Panc1 (cell line): ENCODE results near the gene HPCAL1. TPM values are rescaled to one million over a fixed set of nuclear protein-coding genes. Genes with fewer than 3 reads are reported as not detected.
A peak's percentile ranks its signal among the peaks of the same experiment; 100 is the strongest.

Source experiments
- ATAC-seq: fragments of 200-7000 bp; cut with Tn5 transposase; 2 replicates; pipeline ENCODE4 v1.9.1; 2020; ENCODE audit warnings: mild to moderate bottlenecking, moderate library complexity
- BruUV-seq: library from RNA; stranded (reverse); fragments of 400-500 nt; replicated peaks from 2 replicates; lab custom pipeline; 2021; lab: Mats Ljungman, UMichigan
- CTCF ChIA-PET: fragments of 300-600 bp; sonication (Branson Sonifier 250); formaldehyde crosslinking; loops from one replicate; lab custom pipeline; 2022; ENCODE audit warnings: antibody characterized with exemption; lab: Charles Lee
- POLR2A ChIA-PET: fragments of 300-600 bp; sonication (Branson Sonifier 250); formaldehyde crosslinking; loops from one replicate; lab custom pipeline; 2022; ENCODE audit warnings: antibody characterized with exemption; lab: Charles Lee
- DNase-seq: peaks from one replicate; pipeline ENCODE4 v3.0.0-alpha.2; 2010; ENCODE audit warnings: low read depth, low spot score
- H3K27ac ChIP-seq: 2 replicates; pipeline ENCODE4 v1.5.1; 2011; ENCODE audit warnings: mild to moderate bottlenecking, low read length, inconsistent platforms
- H3K27me3 ChIP-seq: fragments of 200-500 bp; sonication (Bioruptor generic); 2 replicates; pipeline ENCODE4 v1.6.0; 2014; ENCODE audit warnings: low read length, inconsistent platforms; ENCODE audit not compliant: control insufficient read depth, insufficient read depth
- H3K36me3 ChIP-seq: fragments of 200-500 bp; sonication (Bioruptor generic); 2 replicates; pipeline ENCODE4 v1.5.1; 2014; ENCODE audit warnings: inconsistent platforms, mild to moderate bottlenecking, low read length, moderate library complexity; ENCODE audit not compliant: control insufficient read depth, insufficient read depth
- H3K4me1 ChIP-seq: 2 replicates; pipeline ENCODE4 v1.5.1; 2011; ENCODE audit warnings: inconsistent platforms, mild to moderate bottlenecking, low read length, moderate library complexity; ENCODE audit not compliant: control insufficient read depth, insufficient read depth
- H3K4me3 ChIP-seq, 2 experiments: 2 replicates each; pipeline ENCODE4 v1.5.1; 2011 to 2012; ENCODE audit warnings: low read depth in 2 of 2, low read length in 2 of 2, mild to moderate bottlenecking in 2 of 2, inconsistent platforms in 1 of 2, moderate library complexity in 1 of 2
- H3K9me3 ChIP-seq: fragments of 200-500 bp; sonication (Bioruptor generic); 2 replicates; pipeline ENCODE4 v1.5.1; 2014; ENCODE audit warnings: low read depth, mild to moderate bottlenecking, inconsistent platforms, low read length, moderate library complexity; ENCODE audit not compliant: control insufficient read depth, insufficient read depth
- CTCF ChIP-seq: fragments of 450-650 bp; IDR thresholded peaks from 2 replicates; pipeline ENCODE4 v1.5.1; 2017; ENCODE audit warnings: mild to moderate bottlenecking
- POLR2AphosphoS5 ChIP-seq: IDR thresholded peaks from 2 replicates; pipeline ENCODE4 v1.6.1; 2012; ENCODE audit warnings: mild to moderate bottlenecking, low read depth, low read length, moderate library complexity
- REST ChIP-seq, 2 experiments: IDR thresholded peaks; 2 replicates each; pipeline ENCODE4 v1.6.1; 2011 to 2012; ENCODE audit warnings: low read depth in 2 of 2, control low read depth in 1 of 2, low read length in 1 of 2, mild to moderate bottlenecking in 1 of 2, moderate library complexity in 1 of 2; ENCODE audit not compliant: insufficient read depth in 1 of 2
- SIN3A ChIP-seq: IDR thresholded peaks from 2 replicates; pipeline ENCODE4 v1.6.1; 2012; ENCODE audit warnings: low read depth, mild to moderate bottlenecking, low read length, moderate library complexity, borderline replicate concordance; ENCODE audit not compliant: insufficient read depth
- TCF7L2 ChIP-seq: IDR thresholded peaks from 2 replicates; pipeline ENCODE4 v1.6.1; 2011; ENCODE audit warnings: mild to moderate bottlenecking, low read depth, low read length, inconsistent platforms
- in situ Hi-C: cut with HindIII; loops from 2 replicates; pipeline ENCODE4 v1.10.0; 2016; ENCODE audit warnings: low sequenced_read_pairs, low pct_unique_long_range_greater_than_20kb
- intact Hi-C: fragments of 100-400 bp; cut with micrococcal nuclease; formaldehyde crosslinking; loops from one replicate; pipeline ENCODE4 v1.10.0; 2022; ENCODE audit not compliant: unreplicated experiment
- total RNA-seq: library from RNA; stranded (reverse); gene quantifications from one replicate; pipeline ENCODE4 v1.2.1, GENCODE V29; 2021; ENCODE audit not compliant: unreplicated experiment

Gene HPCAL1
- total RNA-seq, 1 experiment from 2014 or later: 234 TPM

DNA sequence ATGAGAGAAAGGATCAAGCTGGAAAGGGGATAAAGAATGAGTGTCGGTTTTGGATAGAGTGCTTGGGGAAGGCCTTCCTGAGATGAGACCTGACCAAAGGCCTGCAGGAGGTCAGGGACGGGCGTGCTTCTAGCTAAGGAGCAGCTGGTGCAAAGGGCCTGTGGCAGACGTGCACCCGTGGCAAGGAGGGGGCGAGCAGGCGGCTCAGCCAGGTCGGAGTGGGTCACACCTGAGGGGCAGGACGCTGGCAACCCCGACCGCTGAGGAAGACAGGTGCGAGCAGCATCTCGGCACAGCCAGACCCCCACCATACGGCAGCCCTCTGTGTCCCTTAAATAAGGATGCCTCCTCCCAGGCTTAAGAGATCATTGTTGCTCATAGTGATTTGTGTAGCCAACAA lies 97.3 kb downstream of the HPCAL1 start:
- intact Hi-C loops: loop anchor here (10.0 kb wide), 1 partner anchor 255 kb away; no protein-coding TSS in a partner anchor
- TF ChIP-seq SIN3A: no peak
- no peak for TF ChIP-seq CTCF
- TF ChIP-seq TCF7L2: no peak
- TF ChIP-seq REST (IDR thresholded peaks at IDR 0.05; ENCODE audit: insufficient read depth in 1 of 2, low read depth in 2 of 2, low read length in 1 of 2): no peak
- TF ChIP-seq POLR2AphosphoS5: no peak
- Histone ChIP-seq H3K4me3 (no peak overlapping the region), H3K4me1 (peaks cover 62% of the 10 kb centered on the region), H3K9me3 (no peaks in the 10 kb centered on the region), H3K27ac (peak overlapping the region; percentile 99), H3K27me3 (no peaks in the 10 kb centered on the region), H3K36me3 (0 out of 2 replicates have a peak, but pooled peaks cover 3% of the 10 kb centered on the region)
- DNase-seq (no peak), ATAC-seq (no peak)
- in situ Hi-C loops: no loop called here
- no TSS peak for BruUV-seq
- POLR2A ChIA-PET: no interaction called here
- CTCF ChIA-PET: no interaction called here

GRCh38 chr2:10400568-10400977 lies 97.9 kb downstream of the HPCAL1 start:
- in situ Hi-C loops: no loop called here
- CTCF ChIA-PET: no interaction called here
- Histone ChIP-seq H3K27me3 (no peaks in the 10 kb centered on the region), H3K9me3 (no peaks in the 10 kb centered on the region), H3K36me3 (0 out of 2 replicates have a peak, but pooled peaks cover 3% of the 10 kb centered on the region), H3K27ac (peak overlapping the region; percentile 99), H3K4me1 (peaks cover 66% of the 10 kb centered on the region), H3K4me3 (no peak overlapping the region)
- no peak for TF ChIP-seq TCF7L2
- no peak for TF ChIP-seq REST (IDR thresholded peaks at IDR 0.05; ENCODE audit: insufficient read depth in 1 of 2, low read depth in 2 of 2, low read length in 1 of 2)
- TF ChIP-seq POLR2AphosphoS5: no peak
- TF ChIP-seq SIN3A: no peak
- TF ChIP-seq CTCF: no peak
- POLR2A ChIA-PET: no interaction called here
- intact Hi-C loops: loop anchor here (10.0 kb wide), 1 partner anchor 256 kb away; no protein-coding TSS in a partner anchor
- ATAC-seq: no peak
- no peak for DNase-seq
- BruUV-seq: no TSS peak
